ENCODE measurements around the gene SPTBN1. TPM values are rescaled to one million over a fixed set of nuclear protein-coding genes. Genes with fewer than 3 reads are reported as not detected.
A peak's percentile ranks its signal among the peaks of the same experiment; 100 is the strongest.
"Not testable (repeated sequence)": the region's sequence is repeated elsewhere in the genome, so short reads cannot be mapped to it uniquely, and the experiment has no call there.

SPTBN1 gene
- total RNA-seq, 4 donors from 2014 or later, result 171 to 293 (median 247) TPM

- TF ChIP-seq POLR2A (IDR thresholded peaks at IDR 0.05), result no peak
- TF ChIP-seq CTCF (IDR thresholded peaks at IDR 0.05), result no peak
- no peak overlapping the region for H3K4me3 ChIP-seq
- no peak for DNase-seq
- H3K27ac ChIP-seq, result no peak overlapping the region
- no peaks in the 10 kb centered on the region for H3K9me3 ChIP-seq
- no peaks in the 10 kb centered on the region for H3K36me3 ChIP-seq
- peaks cover 0 to 12% (median 0%) of the 10 kb centered on the region in 4 donors for H3K4me1 ChIP-seq
- no peaks in the 10 kb centered on the region for H3K27me3 ChIP-seq
These were observed 46.6 kb downstream of the SPTBN1 start for GRCh38 chr2:54502731-54503130.

GRCh38 chr2:54503192-54503591 lies 47.1 kb downstream of the SPTBN1 start:
- peaks cover 0 to 12% (median 0%) of the 10 kb centered on the region in 4 donors for H3K4me1 ChIP-seq
- H3K27ac ChIP-seq, result no peak overlapping the region
- DNase-seq, result peak in 1 of 3 donors; percentile 53

GRCh38 chr2:54503828-54504227 lies 47.7 kb downstream of the SPTBN1 start:
- no peak for TF ChIP-seq POLR2A (IDR thresholded peaks at IDR 0.05)
- TF ChIP-seq CTCF (IDR thresholded peaks at IDR 0.05), result no peak
- H3K27ac ChIP-seq, result peak overlapping the region in 2 of 4 donors; percentile 18 to 56
- H3K9me3 ChIP-seq, result no peaks in the 10 kb centered on the region
- H3K4me1 ChIP-seq, result peaks cover 0 to 12% (median 0%) of the 10 kb centered on the region in 4 donors
- H3K27me3 ChIP-seq, result no peaks in the 10 kb centered on the region
- H3K36me3 ChIP-seq, result no peaks in the 10 kb centered on the region
- no peak overlapping the region for H3K4me3 ChIP-seq
- DNase-seq, result no peak

More at GRCh38 chr2:54503192-54503591, 47.1 kb downstream of the SPTBN1 start:
- Histone ChIP-seq H3K9me3 (no peaks in the 10 kb centered on the region), H3K4me3 (no peak overlapping the region), H3K36me3 (no peaks in the 10 kb centered on the region), H3K27me3 (no peaks in the 10 kb centered on the region)
- TF ChIP-seq CTCF (IDR thresholded peaks at IDR 0.05), result peak in 3 of 6 experiments; percentile 20 to 33 (median 27)
- no peak for TF ChIP-seq POLR2A (IDR thresholded peaks at IDR 0.05)

GRCh38 chr2:54504866-54505265 lies 48.7 kb downstream of the SPTBN1 start:
- Histone ChIP-seq H3K36me3 (no peaks in the 10 kb centered on the region), H3K9me3 (no peaks in the 10 kb centered on the region), H3K4me3 (no peak overlapping the region), H3K4me1 (peaks cover 0 to 12% (median 0%) of the 10 kb centered on the region in 4 donors), H3K27me3 (no peaks in the 10 kb centered on the region), H3K27ac (peak overlapping the region in 1 of 4 donors; percentile 27)
- TF ChIP-seq POLR2A (IDR thresholded peaks at IDR 0.05), result no peak
- no peak for TF ChIP-seq CTCF (IDR thresholded peaks at IDR 0.05)
- DNase-seq, result no peak

- H3K27ac ChIP-seq, result no peak overlapping the region
- TF ChIP-seq CTCF (IDR thresholded peaks at IDR 0.05) (no peak), POLR2A (IDR thresholded peaks at IDR 0.05) (no peak)
- no peaks in the 10 kb centered on the region for H3K27me3 ChIP-seq
- peaks cover 0 to 6% (median 0%) of the 10 kb centered on the region in 4 donors for H3K4me1 ChIP-seq
- H3K9me3 ChIP-seq, result no peaks in the 10 kb centered on the region
- H3K4me3 ChIP-seq, result no peak overlapping the region
- no peaks in the 10 kb centered on the region for H3K36me3 ChIP-seq
- no peak for DNase-seq
These were observed 52.4 kb downstream of the SPTBN1 start for GRCh38 chr2:54508541-54508940.

GRCh38 chr2:54509043-54509442 lies 52.9 kb downstream of the SPTBN1 start:
- H3K27me3 ChIP-seq, H3K36me3 ChIP-seq, H3K9me3 ChIP-seq, H3K4me1 ChIP-seq, H3K27ac ChIP-seq, H3K4me3 ChIP-seq, DNase-seq: not testable (repeated sequence)
